ENCODE measurements around the gene ORMDL2.

DNA sequence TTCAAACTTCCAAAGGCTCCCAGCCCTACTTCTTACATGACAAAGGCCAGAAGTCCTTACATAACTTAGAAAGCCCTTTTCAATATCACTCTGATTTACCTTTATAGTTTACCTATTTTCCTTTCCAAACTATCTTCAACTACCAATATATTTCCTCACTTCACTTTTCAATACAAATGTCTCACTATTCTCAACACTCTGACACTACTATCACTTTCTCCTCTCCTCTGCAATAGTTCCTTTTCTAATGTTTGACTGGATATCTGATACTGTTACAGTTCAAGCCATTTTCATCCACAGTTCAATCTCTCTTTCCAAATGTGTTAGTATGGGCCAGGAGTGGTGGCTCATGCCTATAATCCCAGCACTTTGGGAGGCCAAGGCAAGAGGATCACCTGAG is 3.6 kb upstream of the ORMDL2 start:
- TF ChIP-seq, protein P1, sequence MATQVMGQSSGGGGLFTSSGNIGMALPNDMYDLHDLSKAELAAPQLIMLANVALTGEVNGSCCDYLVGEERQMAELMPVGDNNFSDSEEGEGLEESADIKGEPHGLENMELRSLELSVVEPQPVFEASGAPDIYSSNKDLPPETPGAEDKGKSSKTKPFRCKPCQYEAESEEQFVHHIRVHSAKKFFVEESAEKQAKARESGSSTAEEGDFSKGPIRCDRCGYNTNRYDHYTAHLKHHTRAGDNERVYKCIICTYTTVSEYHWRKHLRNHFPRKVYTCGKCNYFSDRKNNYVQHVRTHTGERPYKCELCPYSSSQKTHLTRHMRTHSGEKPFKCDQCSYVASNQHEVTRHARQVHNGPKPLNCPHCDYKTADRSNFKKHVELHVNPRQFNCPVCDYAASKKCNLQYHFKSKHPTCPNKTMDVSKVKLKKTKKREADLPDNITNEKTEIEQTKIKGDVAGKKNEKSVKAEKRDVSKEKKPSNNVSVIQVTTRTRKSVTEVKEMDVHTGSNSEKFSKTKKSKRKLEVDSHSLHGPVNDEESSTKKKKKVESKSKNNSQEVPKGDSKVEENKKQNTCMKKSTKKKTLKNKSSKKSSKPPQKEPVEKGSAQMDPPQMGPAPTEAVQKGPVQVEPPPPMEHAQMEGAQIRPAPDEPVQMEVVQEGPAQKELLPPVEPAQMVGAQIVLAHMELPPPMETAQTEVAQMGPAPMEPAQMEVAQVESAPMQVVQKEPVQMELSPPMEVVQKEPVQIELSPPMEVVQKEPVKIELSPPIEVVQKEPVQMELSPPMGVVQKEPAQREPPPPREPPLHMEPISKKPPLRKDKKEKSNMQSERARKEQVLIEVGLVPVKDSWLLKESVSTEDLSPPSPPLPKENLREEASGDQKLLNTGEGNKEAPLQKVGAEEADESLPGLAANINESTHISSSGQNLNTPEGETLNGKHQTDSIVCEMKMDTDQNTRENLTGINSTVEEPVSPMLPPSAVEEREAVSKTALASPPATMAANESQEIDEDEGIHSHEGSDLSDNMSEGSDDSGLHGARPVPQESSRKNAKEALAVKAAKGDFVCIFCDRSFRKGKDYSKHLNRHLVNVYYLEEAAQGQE (IDR thresholded peaks at IDR 0.05; ENCODE audit: borderline replicate concordance) = no peak
- TF ChIP-seq, protein P2, sequence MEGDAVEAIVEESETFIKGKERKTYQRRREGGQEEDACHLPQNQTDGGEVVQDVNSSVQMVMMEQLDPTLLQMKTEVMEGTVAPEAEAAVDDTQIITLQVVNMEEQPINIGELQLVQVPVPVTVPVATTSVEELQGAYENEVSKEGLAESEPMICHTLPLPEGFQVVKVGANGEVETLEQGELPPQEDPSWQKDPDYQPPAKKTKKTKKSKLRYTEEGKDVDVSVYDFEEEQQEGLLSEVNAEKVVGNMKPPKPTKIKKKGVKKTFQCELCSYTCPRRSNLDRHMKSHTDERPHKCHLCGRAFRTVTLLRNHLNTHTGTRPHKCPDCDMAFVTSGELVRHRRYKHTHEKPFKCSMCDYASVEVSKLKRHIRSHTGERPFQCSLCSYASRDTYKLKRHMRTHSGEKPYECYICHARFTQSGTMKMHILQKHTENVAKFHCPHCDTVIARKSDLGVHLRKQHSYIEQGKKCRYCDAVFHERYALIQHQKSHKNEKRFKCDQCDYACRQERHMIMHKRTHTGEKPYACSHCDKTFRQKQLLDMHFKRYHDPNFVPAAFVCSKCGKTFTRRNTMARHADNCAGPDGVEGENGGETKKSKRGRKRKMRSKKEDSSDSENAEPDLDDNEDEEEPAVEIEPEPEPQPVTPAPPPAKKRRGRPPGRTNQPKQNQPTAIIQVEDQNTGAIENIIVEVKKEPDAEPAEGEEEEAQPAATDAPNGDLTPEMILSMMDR (IDR thresholded peaks at IDR 0.05; ENCODE audit: poor library complexity, severe bottlenecking) = no peak
- TF ChIP-seq POLR2AphosphoS5 (IDR thresholded peaks at IDR 0.05) (no peak), EZH2 (IDR thresholded peaks at IDR 0.05; ENCODE audit: borderline replicate concordance, insufficient read depth, low read length, poor library complexity, severe bottlenecking) (no peak)
